WTC11 (cell line): ENCODE measurements around the gene CCR5. TPM values are rescaled to one million over a fixed set of nuclear protein-coding genes. Genes with fewer than 3 reads are reported as not detected.

Source experiments
- ATAC-seq: fragments of 200-7000 bp; cut with Tn5 transposase; 2 replicates; pipeline ENCODE4 v1.10.0; 2021; ENCODE audit warnings: mild to moderate bottlenecking, moderate library complexity
- CTCF ChIA-PET: fragments of 300-600 bp; sonication (Branson Sonifier 250); formaldehyde crosslinking; loops from one replicate; lab custom pipeline; 2021; ENCODE audit warnings: antibody characterized with exemption; lab: Charles Lee
- POLR2A ChIA-PET: fragments of 350-600 bp; sonication (Branson Sonifier 250); formaldehyde crosslinking; loops from one replicate; lab custom pipeline; 2021; ENCODE audit warnings: antibody characterized with exemption; lab: Charles Lee
- DNase-seq: peaks from one replicate; pipeline ENCODE4 v3.0.0; 2021; ENCODE audit warnings: low spot score
- H3K27ac Mint-ChIP-seq: 2 replicates; pipeline ENCODE4 v1.8.0; 2021; ENCODE audit warnings: mixed read lengths
- H3K27me3 Mint-ChIP-seq: 2 replicates; pipeline ENCODE4 v1.8.0; 2021; ENCODE audit warnings: low read depth, mild to moderate bottlenecking, moderate library complexity, mixed read lengths
- H3K36me3 Mint-ChIP-seq: 2 replicates; pipeline ENCODE4 v1.8.0; 2021; ENCODE audit warnings: mixed read lengths
- H3K4me1 Mint-ChIP-seq: 2 replicates; pipeline ENCODE4 v1.8.0; 2022; ENCODE audit warnings: mixed read lengths
- H3K4me3 Mint-ChIP-seq: 2 replicates; pipeline ENCODE4 v1.8.0; 2021; ENCODE audit warnings: mild to moderate bottlenecking, moderate library complexity, mixed read lengths
- H3K9me3 Mint-ChIP-seq: 2 replicates; pipeline ENCODE4 v1.8.0; 2021; ENCODE audit warnings: mixed read lengths
- AFF4 ChIP-seq: sonication (generic); formaldehyde crosslinking; IDR thresholded peaks from 2 replicates; pipeline ENCODE4 v1.8.1; 2023; ENCODE audit warnings: mild to moderate bottlenecking, missing genetic modification reagents, borderline replicate concordance
- ATF2 ChIP-seq: sonication (generic); formaldehyde crosslinking; IDR thresholded peaks from 2 replicates; pipeline ENCODE4 v1.8.1; 2022; ENCODE audit warnings: low read depth, missing genetic modification reagents, borderline replicate concordance
- FOXK1 ChIP-seq: sonication (generic); formaldehyde crosslinking; IDR thresholded peaks from 2 replicates; pipeline ENCODE4 v1.8.0; 2022; ENCODE audit warnings: mild to moderate bottlenecking, moderate library complexity, missing genetic modification reagents
- GTF2I ChIP-seq: fragments of 250-450 bp; sonication (Bioruptor Pico); conservative IDR thresholded peaks from 2 replicates; pipeline ENCODE4 v1.4.0; 2021; ENCODE audit warnings: mild to moderate bottlenecking
- JUN ChIP-seq: sonication (generic); formaldehyde crosslinking; IDR thresholded peaks from 2 replicates; pipeline ENCODE4 v1.8.0; 2023; ENCODE audit warnings: mild to moderate bottlenecking, missing genetic modification reagents
- NFE2L1 ChIP-seq: sonication (generic); formaldehyde crosslinking; IDR thresholded peaks from 2 replicates; pipeline ENCODE4 v1.8.1; 2023; ENCODE audit warnings: missing genetic modification reagents
- PREB ChIP-seq: sonication (generic); formaldehyde crosslinking; IDR thresholded peaks from 2 replicates; pipeline ENCODE4 v1.8.1; 2022; ENCODE audit warnings: mild to moderate bottlenecking, missing genetic modification reagents, moderate library complexity, borderline replicate concordance
- RORB ChIP-seq: fragments of 250-450 bp; sonication (Bioruptor Pico); IDR thresholded peaks from 2 replicates; pipeline ENCODE4 v1.9.0; 2021; ENCODE audit warnings: mild to moderate bottlenecking
- SMAD4 ChIP-seq: sonication (generic); formaldehyde crosslinking; IDR thresholded peaks from 2 replicates; pipeline ENCODE4 v1.8.0; 2022; ENCODE audit warnings: mild to moderate bottlenecking, missing genetic modification reagents
- TEAD4 ChIP-seq: sonication (generic); formaldehyde crosslinking; IDR thresholded peaks from 2 replicates; pipeline ENCODE4 v1.8.0; 2022; ENCODE audit warnings: mild to moderate bottlenecking, missing genetic modification reagents
- ZNF232 ChIP-seq: sonication (generic); formaldehyde crosslinking; IDR thresholded peaks from 2 replicates; pipeline ENCODE4 v1.8.0; 2022; ENCODE audit warnings: mild to moderate bottlenecking, missing genetic modification reagents
- ZNF317 ChIP-seq: sonication (generic); formaldehyde crosslinking; IDR thresholded peaks from 2 replicates; pipeline ENCODE4 v1.8.1; 2023; ENCODE audit warnings: low read depth, mild to moderate bottlenecking, moderate library complexity, missing genetic modification reagents, borderline replicate concordance
- ZNF425 ChIP-seq: fragments of 250-450 bp; sonication (Bioruptor Pico); conservative IDR thresholded peaks from 2 replicates; pipeline ENCODE4 v1.9.0; 2021; ENCODE audit warnings: mild to moderate bottlenecking
- total RNA-seq: library from RNA; stranded (reverse); gene quantifications from 3 replicates; pipeline ENCODE4 v1.2.3, GENCODE V29; 2021
- TF ChIP-seq, protein P1 (sequence below): sonication (generic); formaldehyde crosslinking; IDR thresholded peaks from 2 replicates; pipeline ENCODE4 v1.8.0; 2023; ENCODE audit warnings: mild to moderate bottlenecking, missing genetic modification reagents
- TF ChIP-seq, protein P2 (sequence below): fragments of 250-450 bp; sonication (Bioruptor Pico); IDR thresholded peaks from 2 replicates; pipeline ENCODE4 v2.1.2; 2022; ENCODE audit warnings: mild to moderate bottlenecking, moderate library complexity

Gene CCR5
- total RNA-seq, 1 experiment from 2014 or later, result not detected

- ChIA-PET POLR2A (no interaction called here), CTCF (interaction anchor here (0.7 to 2.7 kb wide), 2 partner anchors 29 to 152 kb away, joined by 3 to 9 read pairs; no protein-coding TSS in a partner anchor)
- no peaks in the 10 kb centered on the region for H3K27me3 Mint-ChIP-seq
- ATAC-seq (no peak), DNase-seq (no peak)
- no peaks in the 10 kb centered on the region for H3K36me3 Mint-ChIP-seq
- H3K9me3 Mint-ChIP-seq, result peaks cover 5% of the 10 kb centered on the region
- TF ChIP-seq, protein P1, sequence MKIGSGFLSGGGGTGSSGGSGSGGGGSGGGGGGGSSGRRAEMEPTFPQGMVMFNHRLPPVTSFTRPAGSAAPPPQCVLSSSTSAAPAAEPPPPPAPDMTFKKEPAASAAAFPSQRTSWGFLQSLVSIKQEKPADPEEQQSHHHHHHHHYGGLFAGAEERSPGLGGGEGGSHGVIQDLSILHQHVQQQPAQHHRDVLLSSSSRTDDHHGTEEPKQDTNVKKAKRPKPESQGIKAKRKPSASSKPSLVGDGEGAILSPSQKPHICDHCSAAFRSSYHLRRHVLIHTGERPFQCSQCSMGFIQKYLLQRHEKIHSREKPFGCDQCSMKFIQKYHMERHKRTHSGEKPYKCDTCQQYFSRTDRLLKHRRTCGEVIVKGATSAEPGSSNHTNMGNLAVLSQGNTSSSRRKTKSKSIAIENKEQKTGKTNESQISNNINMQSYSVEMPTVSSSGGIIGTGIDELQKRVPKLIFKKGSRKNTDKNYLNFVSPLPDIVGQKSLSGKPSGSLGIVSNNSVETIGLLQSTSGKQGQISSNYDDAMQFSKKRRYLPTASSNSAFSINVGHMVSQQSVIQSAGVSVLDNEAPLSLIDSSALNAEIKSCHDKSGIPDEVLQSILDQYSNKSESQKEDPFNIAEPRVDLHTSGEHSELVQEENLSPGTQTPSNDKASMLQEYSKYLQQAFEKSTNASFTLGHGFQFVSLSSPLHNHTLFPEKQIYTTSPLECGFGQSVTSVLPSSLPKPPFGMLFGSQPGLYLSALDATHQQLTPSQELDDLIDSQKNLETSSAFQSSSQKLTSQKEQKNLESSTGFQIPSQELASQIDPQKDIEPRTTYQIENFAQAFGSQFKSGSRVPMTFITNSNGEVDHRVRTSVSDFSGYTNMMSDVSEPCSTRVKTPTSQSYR, result no peak
- TF ChIP-seq ATF2 (CRISPR knock-in tag) (no peak), ZNF317 (CRISPR knock-in tag) (no peak), ZNF425 (CRISPR knock-in tag) (no peak), FOXK1 (no peak), PREB (no peak)
- no peak within 1 kb of the TSS for H3K4me3 Mint-ChIP-seq
- H3K4me1 Mint-ChIP-seq, result peaks cover 2% of the 10 kb centered on the region; the same call in 1 of the 2 replicates
- no peak within 1 kb of the TSS for H3K27ac Mint-ChIP-seq
Measured at GRCh38 chr3:46406788-46407611, 36.3 kb downstream of the CCR5 start, which contains the start of the genes CCR5AS and CCRL2. Gene CCR5AS (minus strand): TSS chr3:46407066. Gene CCRL2 (plus strand): TSS chr3:46407259. CDS start chr3:46408080, 821 bp downstream.

GRCh38 chr3:46407970-46408369 lies 37.2 kb downstream of the CCR5 start:
- no peak for ATAC-seq
- Mint-ChIP-seq H3K36me3 (no peaks in the 10 kb centered on the region), H3K4me1 (peaks cover 2% of the 10 kb centered on the region; the same call in 1 of the 2 replicates), H3K9me3 (peaks cover 2% of the 10 kb centered on the region), H3K4me3 (no peak overlapping the region), H3K27me3 (no peaks in the 10 kb centered on the region), H3K27ac (no peak overlapping the region)
- DNase-seq, result no peak
- CTCF ChIA-PET, result interaction anchor here (1.5 to 2.7 kb wide), 3 partner anchors 19 to 54 kb away, joined by 3 to 9 read pairs (median 9); no protein-coding TSS in a partner anchor
- TF ChIP-seq NFE2L1 (CRISPR knock-in tag), result no peak
- TF ChIP-seq RORB (CRISPR knock-in tag), result no peak
- TF ChIP-seq GTF2I (CRISPR knock-in tag), result no peak
- TF ChIP-seq, protein P2, sequence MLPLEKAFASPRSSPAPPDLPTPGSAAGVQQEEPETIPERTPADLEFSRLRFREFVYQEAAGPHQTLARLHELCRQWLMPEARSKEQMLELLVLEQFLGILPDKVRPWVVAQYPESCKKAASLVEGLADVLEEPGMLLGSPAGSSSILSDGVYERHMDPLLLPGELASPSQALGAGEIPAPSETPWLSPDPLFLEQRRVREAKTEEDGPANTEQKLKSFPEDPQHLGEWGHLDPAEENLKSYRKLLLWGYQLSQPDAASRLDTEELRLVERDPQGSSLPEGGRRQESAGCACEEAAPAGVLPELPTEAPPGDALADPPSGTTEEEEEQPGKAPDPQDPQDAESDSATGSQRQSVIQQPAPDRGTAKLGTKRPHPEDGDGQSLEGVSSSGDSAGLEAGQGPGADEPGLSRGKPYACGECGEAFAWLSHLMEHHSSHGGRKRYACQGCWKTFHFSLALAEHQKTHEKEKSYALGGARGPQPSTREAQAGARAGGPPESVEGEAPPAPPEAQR, result no peak
- POLR2A ChIA-PET, result no interaction called here

- Mint-ChIP-seq H3K4me1 (peaks cover 2% of the 10 kb centered on the region; the same call in 1 of the 2 replicates), H3K36me3 (no peaks in the 10 kb centered on the region), H3K27me3 (no peaks in the 10 kb centered on the region), H3K4me3 (no peak overlapping the region), H3K27ac (no peak overlapping the region), H3K9me3 (no peaks in the 10 kb centered on the region)
- ChIA-PET POLR2A (no interaction called here), CTCF (interaction anchor here (1.5 to 2.7 kb wide), 3 partner anchors 18 to 54 kb away, joined by 3 to 9 read pairs (median 9); no protein-coding TSS in a partner anchor)
- ATAC-seq (peak; percentile 38; the same call in 1 of the 2 replicates), DNase-seq (peak; percentile 19)
- TF ChIP-seq RORB (CRISPR knock-in tag) (no peak), ZNF232 (CRISPR knock-in tag) (no peak), JUN (CRISPR knock-in tag) (no peak), TEAD4 (no peak), SMAD4 (no peak), AFF4 (no peak)
Measured at GRCh38 chr3:46408853-46409252, 38.1 kb downstream of the CCR5 start.
